Endothelial cell of umbilical vein (primary cell): ENCODE measurements around the gene ATXN3L.

Source experiments
- CTCF ChIP-seq, 2 donors: IDR thresholded peaks; 1 replicate in 1 of 2; 2 replicates in 1 of 2; pipeline ENCODE4 v1.5.1; 2011; ENCODE audit warnings: low read length in 2 of 2, mild to moderate bottlenecking in 2 of 2, moderate library complexity in 2 of 2, control low read depth in 1 of 2, inconsistent platforms in 1 of 2, low read depth in 1 of 2; ENCODE audit not compliant: insufficient read depth in 1 of 2; ENCODE audit errors: extremely low read depth in 1 of 2
- EZH2 ChIP-seq: IDR thresholded peaks from 2 replicates; pipeline ENCODE4 v1.6.1; 2012; ENCODE audit warnings: borderline replicate concordance, low read depth, mild to moderate bottlenecking, moderate library complexity, low read length, inconsistent platforms; ENCODE audit not compliant: severe bottlenecking
- FOS ChIP-seq: IDR thresholded peaks from 2 replicates; pipeline ENCODE4 v1.6.1; 2011; ENCODE audit warnings: mild to moderate bottlenecking, low read length, moderate library complexity, borderline replicate concordance; ENCODE audit not compliant: insufficient read depth
- JUN ChIP-seq: IDR thresholded peaks from 2 replicates; pipeline ENCODE4 v1.6.1; 2011; ENCODE audit warnings: borderline replicate concordance, low read depth; ENCODE audit not compliant: insufficient read length, insufficient read depth
- MAX ChIP-seq: IDR thresholded peaks from 2 replicates; pipeline ENCODE4 v1.6.1; 2011; ENCODE audit not compliant: insufficient read depth, insufficient read length
- MYC ChIP-seq: IDR thresholded peaks from one replicate; pipeline ENCODE4 v1.6.1; 2011; ENCODE audit warnings: mild to moderate bottlenecking, low read depth, low read length
- POLR2A ChIP-seq: IDR thresholded peaks from 2 replicates; pipeline ENCODE4 v1.6.1; 2012; ENCODE audit warnings: low read depth, mild to moderate bottlenecking, control low read depth, low read length
- POLR2AphosphoS5 ChIP-seq: IDR thresholded peaks from 2 replicates; pipeline ENCODE4 v1.6.1; 2012; ENCODE audit warnings: low read depth, mild to moderate bottlenecking, control low read depth, low read length, moderate library complexity; ENCODE audit not compliant: insufficient read depth

GRCh38 chrX:13345037-13345436 lies 25.2 kb upstream of the ATXN3L start:
- TF ChIP-seq EZH2, result no peak
- TF ChIP-seq POLR2A, result no peak
- TF ChIP-seq CTCF (IDR thresholded peaks at IDR 0.05; ENCODE audit: extremely low read depth in 1 of 2, insufficient read depth in 1 of 2, low read depth in 1 of 2, low read length in 2 of 2), result no peak
- no peak for TF ChIP-seq MYC
- TF ChIP-seq MAX, result no peak
- TF ChIP-seq POLR2AphosphoS5, result no peak
- no peak for TF ChIP-seq FOS
- TF ChIP-seq JUN, result no peak
